ENCODE data around the gene SLC39A9. TPM values are rescaled to one million over a fixed set of nuclear protein-coding genes. Genes with fewer than 3 reads are reported as not detected.
A peak's percentile ranks its signal among the peaks of the same experiment; 100 is the strongest.

The SLC39A9 gene
- total RNA-seq, 2 experiments from 2014 or later = 86.5 to 91.7 TPM

DNA sequence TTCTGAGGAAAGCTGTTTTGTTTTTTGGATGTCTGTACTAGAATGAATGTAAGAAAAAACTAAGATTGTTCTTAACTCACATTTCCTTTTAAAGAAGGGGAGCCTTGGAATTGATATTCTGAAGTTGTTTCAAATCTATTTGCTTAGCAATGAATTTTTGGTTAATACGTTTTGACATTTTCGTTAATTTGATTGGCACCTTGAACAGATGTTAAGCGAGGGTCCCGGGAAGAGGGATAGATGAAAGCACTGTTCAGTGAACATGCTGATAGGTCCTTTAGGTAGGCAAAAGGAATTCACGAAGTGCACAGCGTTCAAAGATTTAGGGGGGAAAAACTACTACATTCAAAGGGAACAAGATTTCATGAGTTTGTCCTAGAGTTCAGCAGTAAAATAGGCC lies 1.7 kb downstream of the SLC39A9 start:
- ChIA-PET CTCF (ENCODE audit: unreplicated experiment) (no interaction called here), POLR2A (interaction anchor here (0.6 to 3.9 kb wide), 3 partner anchors 13 to 114 kb away, joined by 3 to 28 read pairs (median 4); no protein-coding TSS in a partner anchor)
- H3K4me3 ChIP-seq (ENCODE audit: low read depth, low read length, poor library complexity, severe bottlenecking) = peak overlapping the region; percentile 82
- H3K9me2 ChIP-seq (ENCODE audit: insufficient read depth, low read length) = no peaks in the 10 kb centered on the region
- intact Hi-C loops (cut with micrococcal nuclease; ENCODE audit: unreplicated experiment) = loop anchor here (2.0 kb wide), 1 partner anchor 45 kb away; no protein-coding TSS in a partner anchor
- no peak for DNase-seq (ENCODE audit: low spot score)
- H4K20me1 ChIP-seq (ENCODE audit: insufficient read depth, low read length) = peaks cover 37% of the 10 kb centered on the region
- TF ChIP-seq EZH2phosphoT487 (IDR thresholded peaks at IDR 0.05; ENCODE audit: borderline replicate concordance, low read depth, low read length) = no peak
- TF ChIP-seq, protein P1, sequence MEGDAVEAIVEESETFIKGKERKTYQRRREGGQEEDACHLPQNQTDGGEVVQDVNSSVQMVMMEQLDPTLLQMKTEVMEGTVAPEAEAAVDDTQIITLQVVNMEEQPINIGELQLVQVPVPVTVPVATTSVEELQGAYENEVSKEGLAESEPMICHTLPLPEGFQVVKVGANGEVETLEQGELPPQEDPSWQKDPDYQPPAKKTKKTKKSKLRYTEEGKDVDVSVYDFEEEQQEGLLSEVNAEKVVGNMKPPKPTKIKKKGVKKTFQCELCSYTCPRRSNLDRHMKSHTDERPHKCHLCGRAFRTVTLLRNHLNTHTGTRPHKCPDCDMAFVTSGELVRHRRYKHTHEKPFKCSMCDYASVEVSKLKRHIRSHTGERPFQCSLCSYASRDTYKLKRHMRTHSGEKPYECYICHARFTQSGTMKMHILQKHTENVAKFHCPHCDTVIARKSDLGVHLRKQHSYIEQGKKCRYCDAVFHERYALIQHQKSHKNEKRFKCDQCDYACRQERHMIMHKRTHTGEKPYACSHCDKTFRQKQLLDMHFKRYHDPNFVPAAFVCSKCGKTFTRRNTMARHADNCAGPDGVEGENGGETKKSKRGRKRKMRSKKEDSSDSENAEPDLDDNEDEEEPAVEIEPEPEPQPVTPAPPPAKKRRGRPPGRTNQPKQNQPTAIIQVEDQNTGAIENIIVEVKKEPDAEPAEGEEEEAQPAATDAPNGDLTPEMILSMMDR (conservative IDR thresholded peaks at IDR 0.05; ENCODE audit: low read length) = no peak
- H2AFZ ChIP-seq (ENCODE audit: low read length) = no peak overlapping the region
- BruUV-seq (replicated peaks) = no TSS peak
- H3K79me2 ChIP-seq (ENCODE audit: insufficient read depth, low read depth, low read length) = peaks cover 95% of the 10 kb centered on the region
- no peak overlapping the region for H3K27ac ChIP-seq (ENCODE audit: low read depth, low read length, poor library complexity, severe bottlenecking)
- no peaks in the 10 kb centered on the region for H3K9me3 ChIP-seq (ENCODE audit: low read length)
- H3K36me3 ChIP-seq (ENCODE audit: insufficient read depth, low read length) = peaks cover 37% of the 10 kb centered on the region
- peak overlapping the region; percentile 93 for H3K4me2 ChIP-seq (ENCODE audit: low read length)
- H3K4me1 ChIP-seq (ENCODE audit: insufficient read depth, low read length, poor library complexity, severe bottlenecking) = peaks cover 38% of the 10 kb centered on the region

DNA sequence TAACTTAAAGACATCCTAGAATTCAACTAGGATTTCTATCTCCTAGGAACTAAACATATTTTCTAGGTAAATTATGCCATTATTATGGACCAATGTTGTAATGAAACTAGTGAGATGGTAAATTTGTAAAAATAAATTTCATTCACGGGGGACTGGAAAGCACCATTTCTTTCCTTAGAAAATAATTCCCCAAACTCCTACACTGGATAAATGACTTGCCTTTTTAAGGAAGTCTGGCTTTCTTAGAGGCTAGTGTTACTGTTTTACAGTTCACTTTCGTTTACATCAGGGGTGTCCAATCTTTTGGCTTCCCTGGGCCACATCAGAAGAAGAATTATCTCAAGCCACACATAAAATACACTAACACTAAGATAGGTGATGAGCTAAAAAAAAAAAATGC lies 3.3 kb downstream of the SLC39A9 start:
- no peaks in the 10 kb centered on the region for H3K9me3 ChIP-seq (ENCODE audit: low read length)
- peaks cover 28% of the 10 kb centered on the region for H3K36me3 ChIP-seq (ENCODE audit: insufficient read depth, low read length)
- peaks cover 23% of the 10 kb centered on the region for H4K20me1 ChIP-seq (ENCODE audit: insufficient read depth, low read length)
- H3K4me2 ChIP-seq (ENCODE audit: low read length) = peak overlapping the region; percentile 93
- H3K9me2 ChIP-seq (ENCODE audit: insufficient read depth, low read length) = no peaks in the 10 kb centered on the region
- H3K79me2 ChIP-seq (ENCODE audit: insufficient read depth, low read depth, low read length) = peaks cover 95% of the 10 kb centered on the region
- TF ChIP-seq EZH2phosphoT487 (IDR thresholded peaks at IDR 0.05; ENCODE audit: borderline replicate concordance, low read depth, low read length) = no peak
- TF ChIP-seq, protein P1 (conservative IDR thresholded peaks at IDR 0.05; ENCODE audit: low read length) = no peak
- ChIA-PET CTCF (ENCODE audit: unreplicated experiment) (no interaction called here), POLR2A (interaction anchor here (0.7 to 1.2 kb wide), 3 partner anchors 10 to 222 kb away, joined by 3 read pairs; no protein-coding TSS in a partner anchor)
- H3K27ac ChIP-seq (ENCODE audit: low read depth, low read length, poor library complexity, severe bottlenecking) = no peak overlapping the region
- BruUV-seq (replicated peaks) = no TSS peak
- DNase-seq (ENCODE audit: low spot score) = no peak
- H3K4me1 ChIP-seq (ENCODE audit: insufficient read depth, low read length, poor library complexity, severe bottlenecking) = peaks cover 21% of the 10 kb centered on the region
- intact Hi-C loops (cut with micrococcal nuclease; ENCODE audit: unreplicated experiment) = loop anchor here (1.0 to 2.0 kb wide), 2 partner anchors 15 to 47 kb away; no protein-coding TSS in a partner anchor
- H2AFZ ChIP-seq (ENCODE audit: low read length) = no peak overlapping the region
- H3K4me3 ChIP-seq (ENCODE audit: low read depth, low read length, poor library complexity, severe bottlenecking) = peak overlapping the region; percentile 82

DNA sequence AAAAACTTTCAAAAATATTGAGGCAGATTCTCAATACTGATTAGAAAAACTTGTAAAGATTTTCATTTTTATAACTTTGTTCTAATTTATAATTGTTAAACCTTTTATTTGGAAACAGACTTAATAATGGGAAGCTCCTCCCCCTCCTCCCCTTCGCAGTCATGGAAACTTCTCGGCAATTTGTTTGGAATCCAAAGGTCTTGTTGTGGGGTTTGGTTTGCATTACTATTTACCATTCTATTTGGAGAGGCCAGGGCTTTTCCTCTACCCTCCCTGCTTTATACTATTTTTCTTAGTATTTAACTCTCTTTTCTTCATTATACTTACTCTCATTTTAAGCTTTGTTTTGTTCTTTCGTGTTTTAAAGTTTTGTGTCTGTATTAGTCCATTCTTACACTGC lies 6.0 kb downstream of the SLC39A9 start:
- no peak for DNase-seq (ENCODE audit: low spot score)
- ChIA-PET POLR2A (interaction anchor here (0.7 to 3.8 kb wide), 4 partner anchors 9 to 55 kb away, joined by 3 to 14 read pairs (median 4); no protein-coding TSS in a partner anchor), CTCF (ENCODE audit: unreplicated experiment) (no interaction called here)
- H3K79me2 ChIP-seq (ENCODE audit: insufficient read depth, low read depth, low read length) = peaks cover 91% of the 10 kb centered on the region
- H4K20me1 ChIP-seq (ENCODE audit: insufficient read depth, low read length) = peaks cover 18% of the 10 kb centered on the region
- no TSS peak for BruUV-seq (replicated peaks)
- H3K9me2 ChIP-seq (ENCODE audit: insufficient read depth, low read length) = no peaks in the 10 kb centered on the region
- H3K4me2 ChIP-seq (ENCODE audit: low read length) = no peak overlapping the region
- peaks cover 26% of the 10 kb centered on the region for H3K36me3 ChIP-seq (ENCODE audit: insufficient read depth, low read length)
- intact Hi-C loops (cut with micrococcal nuclease; ENCODE audit: unreplicated experiment) = no loop called here
- H3K27ac ChIP-seq (ENCODE audit: low read depth, low read length, poor library complexity, severe bottlenecking) = no peak overlapping the region
- TF ChIP-seq EZH2phosphoT487 (IDR thresholded peaks at IDR 0.05; ENCODE audit: borderline replicate concordance, low read depth, low read length) = no peak
- TF ChIP-seq, protein P1 (conservative IDR thresholded peaks at IDR 0.05; ENCODE audit: low read length) = no peak
- no peak overlapping the region for H3K4me3 ChIP-seq (ENCODE audit: low read depth, low read length, poor library complexity, severe bottlenecking)
- no peaks in the 10 kb centered on the region for H3K9me3 ChIP-seq (ENCODE audit: low read length)
- H3K4me1 ChIP-seq (ENCODE audit: insufficient read depth, low read length, poor library complexity, severe bottlenecking) = peaks cover 21% of the 10 kb centered on the region
- H2AFZ ChIP-seq (ENCODE audit: low read length) = no peak overlapping the region

Data from OCI-LY7 (cell line).